ENCODE results near the gene NLGN1.

The NLGN1 gene

GRCh38 chr3:173863551-173863950 is 466.0 kb downstream of the NLGN1 start:
- DNase-seq, result no peak

GRCh38 chr3:173865900-173866498 is 468.5 kb downstream of the NLGN1 start:
- DNase-seq, result no peak

- DNase-seq, result no peak
Observed at GRCh38 chr3:173869766-173870165, 472.2 kb downstream of the NLGN1 start.

- no peak for DNase-seq
Observed at GRCh38 chr3:173870976-173871375, 473.4 kb downstream of the NLGN1 start.

- DNase-seq, result no peak
Observed at GRCh38 chr3:173875790-173876189, 478.2 kb downstream of the NLGN1 start.

- DNase-seq, result no peak
Observed at GRCh38 chr3:173876476-173876875, 478.9 kb downstream of the NLGN1 start.

DNA sequence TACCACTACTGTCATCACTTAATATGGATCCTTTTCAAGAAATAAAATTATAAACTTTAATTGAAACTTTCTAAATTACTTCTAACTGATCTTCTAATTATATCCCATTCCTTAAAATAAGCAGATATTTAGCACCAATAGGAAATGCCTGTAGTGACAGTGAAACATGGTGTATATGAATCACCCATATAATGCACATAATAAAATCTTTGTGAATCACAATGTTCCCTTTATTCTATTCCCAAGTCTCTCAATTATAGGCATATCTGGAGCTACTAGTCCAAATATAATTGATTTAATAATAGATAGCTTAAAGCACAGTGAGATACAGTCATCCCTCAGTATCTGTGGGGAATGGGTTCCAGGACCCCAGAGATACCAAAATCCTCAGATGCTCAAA is 490.3 kb downstream of the NLGN1 start:
- DNase-seq, result no peak

GRCh38 chr3:173889596-173889995 is 492.1 kb downstream of the NLGN1 start:
- no peak for DNase-seq

DNA sequence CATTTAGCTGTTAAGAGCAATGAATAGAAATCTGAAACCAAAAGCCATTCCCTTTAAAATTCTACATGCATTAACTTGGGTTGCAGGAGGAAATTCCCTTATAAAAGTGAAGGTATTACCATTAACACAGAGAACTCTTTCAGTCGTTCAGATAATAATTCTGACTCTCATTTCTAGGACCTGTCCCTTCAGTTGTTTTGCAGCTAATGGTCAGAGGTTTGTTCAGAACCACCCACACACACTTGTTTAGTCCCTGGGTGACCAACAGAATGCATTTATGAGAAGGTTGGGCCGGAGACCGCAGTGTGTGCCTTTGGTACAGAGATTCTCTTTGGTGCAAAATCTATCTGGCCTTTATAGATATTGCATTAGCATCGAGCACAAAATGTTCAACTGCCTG is 492.5 kb downstream of the NLGN1 start:
- DNase-seq, result no peak

- DNase-seq, result no peak
Observed at GRCh38 chr3:173891272-173892100, 493.9 kb downstream of the NLGN1 start.

- DNase-seq, result no peak
Observed at GRCh38 chr3:173892547-173892946, 495.0 kb downstream of the NLGN1 start.

DNA sequence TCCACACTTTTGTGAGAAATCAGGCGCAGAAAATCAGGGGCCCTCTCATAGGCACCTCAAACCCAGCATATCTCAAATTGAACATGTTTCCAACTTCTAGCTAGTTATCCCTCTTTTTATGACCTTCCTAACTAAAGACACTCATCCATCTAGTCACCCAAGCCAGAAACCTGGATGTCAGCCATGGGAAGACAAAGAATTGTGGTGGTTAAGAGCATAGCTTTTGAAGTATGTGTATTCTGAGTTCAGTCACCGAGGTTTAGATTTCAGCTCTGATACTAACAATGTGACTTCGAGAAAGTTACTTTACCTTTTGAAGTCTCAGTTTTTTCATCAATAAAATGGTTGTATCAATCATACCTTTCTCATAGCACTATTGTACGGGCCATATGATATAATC is 495.5 kb downstream of the NLGN1 start:
- no peak for DNase-seq

GRCh38 chr3:173893835-173894234 is 496.3 kb downstream of the NLGN1 start:
- no peak for DNase-seq

DNA sequence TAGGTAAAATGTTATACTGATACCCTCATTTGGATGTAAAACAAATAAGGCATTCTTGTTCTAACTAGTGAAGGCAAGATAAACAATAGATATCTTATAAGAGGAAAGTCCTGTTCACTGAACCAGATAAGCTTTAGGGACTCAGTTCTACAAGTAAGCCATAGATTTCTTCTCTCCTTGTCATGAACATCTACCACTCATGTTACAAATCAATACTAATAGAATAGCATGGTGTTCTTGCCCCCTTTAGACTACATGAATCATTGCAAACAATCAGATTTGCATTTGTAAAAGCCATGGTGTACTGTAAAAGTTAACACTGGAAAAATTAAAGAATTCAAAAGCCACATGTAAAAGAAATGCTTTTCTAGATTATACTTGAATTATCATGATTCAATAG is 500.1 kb downstream of the NLGN1 start:
- DNase-seq, result no peak

DNA sequence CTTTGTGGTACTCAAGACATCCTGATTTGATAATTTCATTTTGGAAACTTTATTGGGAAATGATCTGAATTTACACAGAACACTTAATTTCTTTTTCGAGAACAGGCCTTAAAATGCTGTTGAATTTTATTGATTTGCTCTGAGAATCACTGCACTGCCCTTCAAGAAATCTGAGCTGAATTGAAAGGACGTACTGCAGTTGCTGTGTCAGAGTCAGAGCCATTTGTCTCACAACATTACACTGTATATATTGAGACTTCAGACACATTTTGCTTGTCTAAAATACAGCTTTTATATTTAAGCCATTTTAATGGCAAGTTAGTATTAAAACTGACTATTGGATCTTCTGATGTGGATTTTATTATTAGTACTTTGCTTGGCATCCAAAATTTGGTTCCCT is 504.1 kb downstream of the NLGN1 start:
- no peak for DNase-seq

DNA sequence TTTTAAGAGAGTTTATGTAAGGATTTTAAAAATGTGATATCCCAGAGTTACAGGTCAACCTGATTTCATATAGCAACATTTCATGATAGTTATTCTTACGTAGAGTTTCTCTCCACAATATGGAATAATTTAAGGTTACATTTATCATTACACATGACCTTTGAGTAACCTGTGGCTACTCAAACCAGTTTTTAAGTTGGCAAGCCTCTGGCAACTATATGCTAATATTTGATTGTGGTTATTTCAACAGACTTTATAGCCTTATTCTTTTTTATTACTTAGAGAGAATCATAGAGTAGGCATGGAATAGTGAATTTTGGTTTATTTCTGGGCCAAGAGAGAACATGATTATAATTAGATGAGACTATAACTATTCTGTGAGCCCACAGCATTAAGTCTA is 504.9 kb downstream of the NLGN1 start:
- no peak for DNase-seq

GRCh38 chr3:173902871-173903270 is 505.3 kb downstream of the NLGN1 start:
- DNase-seq, result no peak

GRCh38 chr3:173905381-173905780 is 507.8 kb downstream of the NLGN1 start:
- DNase-seq, result no peak

- DNase-seq, result no peak
Observed at GRCh38 chr3:173911446-173911845, 513.9 kb downstream of the NLGN1 start.

DNA sequence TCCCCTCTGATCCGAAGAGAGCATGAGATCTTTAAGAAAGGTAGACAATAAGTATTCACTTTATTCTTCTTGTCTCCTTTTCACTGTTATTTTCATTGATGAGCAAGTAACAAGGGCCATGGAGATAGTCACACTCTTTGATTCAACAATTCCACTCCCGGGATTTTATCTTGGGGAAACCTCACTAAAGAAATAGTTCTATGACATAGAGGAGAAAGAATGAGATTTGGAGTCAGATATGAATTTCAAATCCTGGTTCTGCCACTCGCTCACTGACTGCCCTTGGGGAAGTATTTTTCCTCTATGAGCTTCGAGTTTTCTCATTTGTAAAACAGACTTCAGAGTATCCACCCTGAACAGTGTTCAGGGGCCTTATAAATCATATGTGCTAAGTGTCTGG is 514.6 kb downstream of the NLGN1 start:
- DNase-seq, result no peak

- DNase-seq, result no peak
Observed at GRCh38 chr3:173913397-173913796, 515.9 kb downstream of the NLGN1 start.

DNA sequence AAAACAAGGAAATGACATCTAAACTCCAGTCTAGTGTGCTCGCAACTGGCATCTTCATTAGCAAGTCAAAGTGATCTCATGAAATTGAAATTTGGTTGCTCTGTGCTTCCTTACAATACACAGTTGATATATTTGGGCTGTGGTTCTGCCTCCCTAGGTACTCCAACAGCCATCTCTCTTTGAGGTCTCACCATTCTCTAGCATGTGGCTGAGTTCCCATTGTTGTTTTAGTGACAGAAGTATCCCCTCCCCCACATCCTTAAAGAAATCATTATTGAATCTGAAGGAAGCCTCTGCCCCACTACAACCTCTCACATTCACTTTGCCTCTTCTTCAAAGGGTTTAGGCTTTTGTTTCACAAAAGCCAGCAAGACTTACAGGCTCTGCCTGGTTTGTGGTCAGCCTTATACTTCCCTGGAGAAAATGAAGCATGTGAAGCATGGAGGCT is 516.5 kb downstream of the NLGN1 start:
- no peak for DNase-seq

- no peak for DNase-seq
Observed at GRCh38 chr3:173916799-173917198, 519.3 kb downstream of the NLGN1 start.

DNA sequence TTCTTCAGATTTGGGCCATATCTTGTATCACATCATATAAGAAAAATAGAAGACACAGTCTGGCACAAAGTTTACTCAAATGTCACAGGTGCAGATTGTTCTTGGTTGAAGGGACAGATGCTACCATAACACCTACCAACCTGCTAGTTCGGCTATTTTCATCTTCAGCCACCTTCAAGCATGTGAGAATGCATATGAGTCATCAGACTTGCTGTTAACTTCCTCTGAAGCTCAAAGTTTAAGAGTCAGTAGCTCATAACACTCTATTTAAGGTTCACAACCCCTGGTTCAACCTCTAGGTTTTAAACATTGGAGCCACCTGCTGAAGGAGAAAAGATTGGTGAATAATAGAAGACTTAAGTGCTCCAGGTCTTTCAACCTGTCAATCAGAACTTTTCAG is 522.8 kb downstream of the NLGN1 start:
- no peak for DNase-seq

GRCh38 chr3:173921732-173922131 is 524.2 kb downstream of the NLGN1 start:
- no peak for DNase-seq
